Effector CD4-positive, alpha-beta T cell (primary cell): ENCODE results near the gene ASPSCR1.
A peak's percentile ranks its signal among the peaks of the same experiment; 100 is the strongest.

Source experiments
- DNase-seq: peaks from one replicate; pipeline ENCODE4 v3.0.0-alpha.2; 2020

Gene ASPSCR1

DNA sequence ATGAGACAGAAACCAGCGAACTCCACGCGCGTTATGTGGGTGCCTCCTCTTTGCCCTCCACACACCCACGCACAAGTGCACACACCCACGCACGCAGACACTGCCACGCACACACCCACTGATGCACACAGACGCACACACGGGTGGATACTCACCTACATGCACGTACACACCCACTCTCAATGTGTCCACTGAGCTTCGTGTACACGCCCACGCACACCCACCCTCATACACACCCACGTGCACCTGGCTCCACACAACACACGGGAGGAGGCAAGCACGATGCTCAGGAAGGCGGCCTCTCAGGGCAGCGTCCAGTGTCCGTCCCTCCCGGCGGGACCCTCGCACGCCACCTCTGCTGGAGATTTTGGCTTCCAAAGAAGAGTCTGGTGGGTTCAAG is 70.0 kb downstream of the ASPSCR1 start:
- DNase-seq, result no peak

DNA sequence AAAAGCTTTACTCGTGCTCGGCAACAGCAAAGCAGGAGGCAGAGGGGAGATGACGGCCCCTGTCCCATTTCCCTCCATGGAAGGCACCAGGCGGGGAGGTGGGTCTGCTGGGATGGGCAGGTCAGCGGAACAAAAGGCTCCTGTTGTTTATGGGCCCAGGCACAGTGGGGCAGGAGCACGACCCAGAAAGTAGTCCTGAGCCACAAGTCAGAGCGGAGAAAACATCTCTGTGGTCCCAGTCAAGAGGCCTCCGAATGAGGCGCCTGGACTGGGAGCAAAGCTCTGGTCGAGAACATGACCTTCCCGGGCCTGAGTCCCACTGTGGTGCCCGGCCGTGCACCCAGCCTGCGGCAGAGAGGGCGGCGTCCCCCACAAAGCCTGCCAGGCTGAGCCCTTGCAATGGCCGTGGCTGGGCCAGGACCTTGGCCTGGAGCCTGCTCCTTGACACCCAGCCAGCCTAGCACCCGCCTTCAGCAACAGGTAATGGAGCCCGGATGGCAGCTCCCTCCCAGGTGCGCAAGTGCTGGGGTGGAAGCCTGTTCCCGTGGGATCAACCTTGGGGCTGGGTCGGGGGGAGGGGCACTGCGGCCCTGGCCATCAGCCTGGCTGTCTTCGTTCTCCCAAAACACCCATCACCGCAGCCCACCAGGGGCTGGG is 70.6 kb downstream of the ASPSCR1 start:
- no peak for DNase-seq

DNA sequence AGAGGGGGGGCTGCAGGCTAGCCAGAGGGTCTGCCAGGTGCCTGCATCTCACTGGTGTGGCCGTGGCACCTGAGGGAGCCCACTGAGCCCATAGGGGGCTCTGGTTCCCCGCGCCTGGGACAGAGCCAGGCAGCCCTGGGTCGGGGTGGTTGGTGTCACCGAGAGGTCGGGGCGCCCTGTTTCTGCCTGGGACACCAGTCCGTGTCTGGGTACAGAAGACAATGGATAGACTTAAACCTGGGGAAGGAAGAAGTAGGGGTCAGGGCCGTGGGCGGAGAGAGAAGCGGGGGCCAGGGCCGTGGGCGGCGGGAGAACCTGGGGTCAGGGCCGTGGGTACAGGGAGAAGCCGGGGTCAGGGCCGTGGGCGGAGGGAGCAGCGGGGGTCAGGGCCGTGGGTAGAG is 71.1 kb downstream of the ASPSCR1 start:
- no peak for DNase-seq

DNA sequence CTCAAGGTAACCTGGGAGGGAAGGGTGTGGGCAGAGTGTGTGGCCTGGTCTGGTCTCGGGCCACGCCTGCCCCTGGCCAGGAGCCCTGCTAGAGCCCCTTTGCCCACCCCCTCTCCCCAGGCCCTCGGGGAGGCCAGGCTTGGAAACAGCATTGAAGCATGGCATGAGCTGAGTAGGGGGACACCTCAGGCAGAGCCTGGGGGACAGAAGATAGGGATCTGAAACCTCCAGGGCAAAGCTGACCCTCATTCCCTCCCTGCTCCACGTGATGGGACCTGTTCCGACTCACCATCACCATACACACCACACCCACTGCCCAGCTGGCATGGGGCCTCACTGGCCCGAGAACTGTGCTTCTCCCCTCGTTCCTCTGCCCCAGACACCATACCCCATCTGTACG is 71.7 kb downstream of the ASPSCR1 start:
- no peak for DNase-seq

DNA sequence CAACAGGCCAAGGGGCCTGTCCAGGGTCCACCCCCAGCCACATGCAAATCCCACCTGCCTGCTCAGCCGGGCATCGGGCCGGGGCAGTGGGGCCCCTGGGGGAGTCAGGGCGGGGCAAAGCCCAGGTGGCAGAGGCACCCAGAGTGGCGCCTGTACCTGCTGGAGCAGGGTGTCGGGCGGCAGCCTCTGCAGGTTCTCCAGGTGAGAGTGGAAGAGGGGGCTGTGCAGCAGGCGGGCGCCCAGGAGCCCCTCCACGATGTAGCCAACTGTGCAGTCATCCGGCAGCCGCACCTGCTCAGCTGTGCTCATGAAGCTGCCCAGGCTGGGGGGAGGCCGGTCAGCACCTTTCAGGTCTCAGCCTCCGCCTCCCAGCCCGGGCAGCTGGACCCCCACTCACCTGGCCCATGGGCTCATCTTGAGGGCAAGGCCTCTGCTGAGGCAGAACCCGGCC is 72.1 kb downstream of the ASPSCR1 start:
- no peak for DNase-seq

GRCh38 chr17:82050152-82050760 is 72.8 kb downstream of the ASPSCR1 start:
- DNase-seq, result peak; percentile 1

DNA sequence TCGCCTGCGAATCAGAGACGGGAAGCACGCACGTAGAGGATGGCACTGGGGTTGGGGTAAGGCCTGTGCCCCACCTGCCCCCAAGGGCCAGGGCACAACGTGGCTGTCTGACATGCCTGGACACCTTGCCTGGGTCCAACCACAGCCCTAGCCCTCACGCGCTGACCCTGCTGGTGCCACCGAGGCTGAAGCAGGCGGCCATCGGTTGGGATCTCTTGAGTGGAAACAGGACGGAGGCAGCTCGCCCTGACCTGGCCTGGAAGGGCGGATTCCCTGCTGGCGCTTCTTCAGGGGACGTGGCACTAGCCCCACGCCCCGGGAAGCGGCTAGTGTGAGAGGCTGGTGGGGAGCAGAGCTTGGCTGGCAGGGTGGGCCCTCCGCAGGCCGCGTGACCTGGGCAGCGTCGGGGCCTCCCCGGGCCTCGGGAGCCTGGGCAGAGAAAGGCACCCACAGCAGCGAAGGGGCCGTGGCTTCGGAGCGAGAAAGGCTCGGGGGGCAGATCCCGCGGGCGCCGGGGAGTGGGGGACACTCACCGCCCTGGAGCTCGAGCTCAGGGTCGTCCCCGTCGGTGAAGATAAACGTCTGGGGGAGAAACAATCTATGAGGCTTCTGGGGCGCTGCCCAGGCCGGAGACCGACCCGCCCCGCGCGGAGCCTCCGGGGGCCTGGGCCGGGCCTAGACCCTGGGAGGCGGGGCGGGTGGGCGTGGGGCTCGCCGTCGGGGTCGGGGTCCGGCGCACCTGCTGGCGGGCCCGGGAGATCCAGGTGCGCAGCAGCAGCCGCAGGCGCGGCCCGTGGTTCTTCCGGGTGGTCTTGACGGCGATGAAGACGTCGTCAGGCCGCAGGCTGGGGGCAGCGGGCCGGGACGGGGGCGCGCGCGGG is 73.6 kb downstream of the ASPSCR1 start:
- DNase-seq, result peak; percentile 2

GRCh38 chr17:82051776-82052637 is 74.6 kb downstream of the ASPSCR1 start, which contains the start of the genes GPS1 and RFNG:
TSS of gene GPS1 (plus strand) at chr17:82051898. CDS start at chr17:82051932, 34 bp downstream.
TSS of gene RFNG (minus strand) at chr17:82051811. CDS start at chr17:82051766, 45 bp downstream.
- DNase-seq, result peak; percentile 79

- DNase-seq, result no peak
Measured at GRCh38 chr17:82052638-82053059, 75.2 kb downstream of the ASPSCR1 start.

DNA sequence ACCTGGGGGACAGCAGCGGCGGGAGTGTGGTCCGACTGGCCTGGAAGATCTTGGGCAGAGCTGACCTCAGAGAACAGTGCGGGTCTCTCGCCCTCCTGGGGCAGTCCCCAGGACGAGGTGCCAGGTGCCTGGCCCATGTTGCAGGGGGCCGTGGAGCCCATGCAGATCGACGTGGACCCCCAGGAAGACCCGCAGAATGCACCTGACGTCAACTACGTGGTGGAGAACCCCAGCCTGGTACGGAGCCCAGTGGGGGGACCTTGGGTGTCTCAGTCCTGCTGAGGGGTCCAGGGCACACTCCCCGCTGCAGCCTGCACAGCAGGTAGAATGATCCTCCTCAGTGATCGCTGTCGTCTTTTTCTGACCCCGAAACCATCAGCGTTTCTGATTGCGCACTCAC is 75.7 kb downstream of the ASPSCR1 start:
- peak; percentile 1 for DNase-seq

DNA sequence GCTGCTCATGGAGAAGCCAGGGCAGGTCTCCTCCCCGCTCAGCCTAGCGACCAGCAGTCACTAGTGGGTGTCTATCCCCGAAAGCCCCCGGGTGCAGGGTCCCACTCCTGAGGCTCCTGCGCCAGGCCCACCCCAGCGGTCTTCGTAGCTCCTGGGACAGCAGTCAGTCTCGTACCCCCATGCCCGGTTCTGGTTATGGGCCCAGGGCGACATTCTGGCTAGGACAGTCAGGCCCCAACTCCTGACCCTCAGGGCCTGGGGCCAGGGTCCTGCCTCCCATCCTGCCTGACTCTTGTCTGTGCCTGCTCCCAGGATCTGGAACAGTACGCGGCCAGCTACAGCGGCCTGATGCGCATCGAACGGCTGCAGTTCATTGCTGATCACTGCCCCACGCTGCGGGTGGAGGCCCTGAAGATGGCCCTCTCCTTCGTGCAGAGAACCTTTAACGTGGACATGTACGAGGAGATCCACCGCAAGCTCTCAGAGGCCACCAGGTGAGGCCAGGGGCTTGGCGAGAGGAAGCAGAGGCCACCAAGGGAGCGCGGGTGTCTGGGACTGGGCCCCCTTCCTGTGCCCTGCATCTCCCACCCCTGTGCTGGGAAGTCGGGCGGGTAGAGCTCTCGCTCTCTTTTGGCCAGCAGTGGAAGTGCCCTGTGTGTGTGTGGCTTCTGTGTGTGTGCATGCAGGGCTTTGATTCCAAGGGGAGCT is 76.3 kb downstream of the ASPSCR1 start:
- no peak for DNase-seq

GRCh38 chr17:82054351-82055022 is 77.1 kb downstream of the ASPSCR1 start:
- DNase-seq, result peak; percentile 1

DNA sequence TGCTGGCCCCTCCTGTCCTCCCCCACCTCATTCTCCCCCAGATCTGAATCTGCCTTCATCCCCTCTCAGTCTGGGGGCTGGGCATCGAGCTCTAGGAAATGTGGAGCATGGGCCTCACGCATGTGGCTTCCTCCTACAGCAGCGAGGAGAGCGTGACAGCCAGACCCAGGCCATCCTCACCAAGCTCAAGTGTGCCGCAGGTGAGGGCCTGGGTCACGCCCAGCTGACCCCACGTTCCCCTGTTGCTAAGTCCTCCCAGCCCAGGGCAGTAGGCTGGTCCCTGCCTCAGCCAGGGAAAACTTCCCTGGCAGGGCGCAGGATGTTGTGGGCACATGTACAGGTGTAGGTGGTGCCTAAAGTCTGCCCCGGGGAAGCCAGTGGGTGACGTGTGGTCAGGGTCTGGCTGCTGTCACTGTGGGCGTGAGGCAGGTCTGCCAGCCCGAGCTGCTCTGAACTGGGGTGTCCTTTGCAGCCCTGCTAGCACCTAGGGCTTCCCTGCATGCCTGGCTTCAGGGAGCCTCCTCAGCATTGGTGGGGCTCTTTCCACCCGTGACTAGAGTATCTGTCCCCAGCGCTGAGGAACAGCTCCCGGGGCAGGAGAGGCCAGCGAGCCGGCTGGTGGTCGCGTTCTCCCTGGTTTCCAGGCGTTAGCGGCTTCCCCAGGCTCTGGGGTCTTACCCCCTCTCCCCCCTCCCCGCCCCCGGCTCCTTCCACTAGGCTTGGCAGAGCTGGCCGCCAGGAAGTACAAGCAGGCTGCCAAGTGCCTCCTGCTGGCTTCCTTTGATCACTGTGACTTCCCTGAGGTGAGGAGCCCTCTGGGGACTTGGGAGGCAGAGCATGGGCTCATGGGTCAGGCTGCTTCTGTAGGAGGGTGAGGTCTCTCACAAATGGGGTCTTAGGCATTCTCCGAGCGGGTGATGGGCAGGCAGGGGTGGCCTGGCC is 77.9 kb downstream of the ASPSCR1 start:
- no peak for DNase-seq

GRCh38 chr17:82055965-82056728 is 78.7 kb downstream of the ASPSCR1 start:
- no peak for DNase-seq

GRCh38 chr17:82056729-82057621 is 79.5 kb downstream of the ASPSCR1 start:
- peak; percentile 1 for DNase-seq

DNA sequence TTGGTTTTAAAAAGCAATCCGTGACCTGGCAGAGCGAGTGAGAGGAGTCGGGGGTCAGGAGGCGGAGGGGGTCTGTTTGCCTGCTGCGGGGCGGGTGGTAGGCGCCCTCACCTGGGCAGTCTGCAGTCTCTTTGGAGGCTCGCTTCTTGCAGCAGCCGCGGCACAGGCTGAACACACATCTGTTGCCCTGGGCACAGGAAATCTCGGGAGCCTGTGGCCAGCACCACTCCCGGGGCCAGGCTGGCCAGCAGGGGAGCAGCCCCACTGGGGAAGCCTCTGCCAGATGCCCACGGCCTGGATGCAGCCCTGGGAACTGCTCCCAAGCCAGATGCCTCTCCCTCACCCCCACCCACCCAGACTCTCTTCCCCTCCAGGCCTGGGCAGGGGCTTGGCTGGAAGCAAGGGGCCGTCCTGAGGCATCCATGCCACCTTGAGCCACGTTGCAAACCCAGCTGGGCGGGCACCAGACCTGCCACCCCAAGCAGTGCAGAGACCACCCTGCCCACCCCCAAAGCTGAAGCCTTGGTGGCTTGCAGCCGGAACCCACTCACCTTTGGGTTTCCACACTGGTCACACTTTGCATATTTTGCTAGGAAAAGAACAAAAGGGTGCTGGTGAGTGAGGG is 80.9 kb downstream of the ASPSCR1 start:
- DNase-seq, result no peak

- DNase-seq, result no peak
Measured at GRCh38 chr17:82058855-82059249, 81.4 kb downstream of the ASPSCR1 start.
